K562 (cell line): ENCODE results near the gene PFKL. TPM values are rescaled to one million over a fixed set of nuclear protein-coding genes. Genes with fewer than 3 reads are reported as not detected.

ENCODE experiments used
- ATAC-seq: fragments of 200-7000 bp; cut with Tn5 transposase; 3 replicates; pipeline ENCODE4 v1.9.1; 2020; ENCODE audit warnings: moderate library complexity
- BruUV-seq: library from RNA; stranded (reverse); fragments of 400-500 nt; replicated peaks from 2 replicates; lab custom pipeline; 2021; lab: Mats Ljungman, UMichigan
- CTCF ChIA-PET: fragments of 300-600 bp; formaldehyde crosslinking; extraction: SDS; loops from one replicate; lab custom pipeline; 2021; ENCODE audit warnings: low intra/inter-chr PET ratio; lab: Yijun Ruan, JAX
- POLR2A ChIA-PET: fragments of 300-600, 350-650 bp; sonication (Branson Sonifier 250); formaldehyde crosslinking; extraction: SDS; loops from one replicate; lab custom pipeline; 2021; ENCODE audit warnings: antibody characterized with exemption, inconsistent platforms; lab: Yijun Ruan, JAX
- DNase-seq, 4 experiments: peaks; one replicate each; pipeline versions ENCODE4 v3.0.0 to v3.0.0-alpha.2; 2011 to 2018; ENCODE audit warnings: low spot score in 3 of 4, mixed read lengths in 3 of 4; ENCODE audit errors: extremely low read depth in 1 of 4
- FAIRE-seq: peaks from 2 replicates; lab custom pipeline; 2011; peaks lifted over from hg19 to GRCh38; lab: Jason Lieb, UNC
- H2AFZ ChIP-seq: 2 replicates; pipeline ENCODE4 v1.6.0; 2011; ENCODE audit warnings: low read depth, low read length, control low read depth, inconsistent platforms
- H3K27ac ChIP-seq: fragments of 200-600 bp; 3 replicates; pipeline ENCODE4 v1.8.0; 2011; ENCODE audit warnings: low read depth, mild to moderate bottlenecking, control low read depth, inconsistent platforms, low read length, moderate library complexity, mixed read lengths; ENCODE audit errors: extremely low read depth
- H3K27me3 ChIP-seq, 2 experiments: fragments of 300-600 bp in 1 of 2; 2 replicates in 1 of 2; 3 replicates in 1 of 2; pipeline versions ENCODE4 v1.6.0 to v1.8.0; 2011; ENCODE audit warnings: inconsistent platforms in 2 of 2, low read length in 2 of 2, mild to moderate bottlenecking in 1 of 2, mixed read lengths in 1 of 2, moderate library complexity in 1 of 2; ENCODE audit not compliant: control insufficient read depth in 2 of 2, insufficient read depth in 2 of 2
- H3K36me3 ChIP-seq: fragments of 300-600 bp; 3 replicates; pipeline ENCODE4 v1.8.0; 2011; ENCODE audit warnings: mild to moderate bottlenecking, low read length, inconsistent platforms; ENCODE audit not compliant: control insufficient read depth, insufficient read depth
- H3K4me1 ChIP-seq, 2 experiments: fragments of 200-600 bp in 1 of 2; replicated peaks in 1 of 2; 2 replicates in 1 of 2; 3 replicates in 1 of 2; pipeline versions ENCODE4 v1.5.1 to v1.8.0; 2011; ENCODE audit warnings: inconsistent platforms in 2 of 2, low read length in 2 of 2, mild to moderate bottlenecking in 1 of 2, mixed read lengths in 1 of 2, moderate library complexity in 1 of 2; ENCODE audit not compliant: control insufficient read depth in 2 of 2, insufficient read depth in 2 of 2
- H3K4me2 ChIP-seq: 2 replicates; pipeline ENCODE4 v1.6.1; 2011; ENCODE audit warnings: low read length, control low read depth, inconsistent platforms, mixed read lengths; ENCODE audit not compliant: insufficient read depth
- H3K4me3 ChIP-seq: fragments of 200-600 bp; sonication (generic), shearing (Covaris generic); 2 replicates; pipeline ENCODE4 v1.5.1; 2016; ENCODE audit warnings: control low read depth, inconsistent platforms
- H3K79me2 ChIP-seq: fragments of 200-600 bp; 3 replicates; pipeline ENCODE4 v1.8.0; 2011; ENCODE audit warnings: low read length, inconsistent platforms; ENCODE audit not compliant: control insufficient read depth, insufficient read depth
- H3K9ac ChIP-seq, 2 experiments: 2 replicates each; pipeline versions ENCODE4 v1.6.0 to v1.6.1; 2011; ENCODE audit warnings: low read depth in 2 of 2, low read length in 2 of 2, control low read depth in 1 of 2, inconsistent platforms in 1 of 2, mild to moderate bottlenecking in 1 of 2, mixed read lengths in 1 of 2; ENCODE audit not compliant: insufficient read depth in 1 of 2
- H3K9me1 ChIP-seq: one replicate; pipeline ENCODE4 v1.6.0; 2011; ENCODE audit warnings: inconsistent platforms, mild to moderate bottlenecking, low read length, moderate library complexity; ENCODE audit not compliant: control insufficient read depth, insufficient read depth
- H3K9me3 ChIP-seq: replicated peaks from 2 replicates; pipeline ENCODE4 v1.5.1; 2011; ENCODE audit warnings: low read depth, low read length, inconsistent platforms; ENCODE audit not compliant: control insufficient read depth, insufficient read depth
- H4K20me1 ChIP-seq: replicated peaks from 2 replicates; pipeline ENCODE4 v1.6.1; 2011; ENCODE audit warnings: low read length, inconsistent platforms, mixed read lengths; ENCODE audit not compliant: control insufficient read depth, insufficient read depth
- ARNT ChIP-seq, 2 experiments: fragments of 450-650 bp; IDR thresholded peaks; 2 replicates each; pipeline ENCODE4 v1.6.1; 2016; ENCODE audit warnings: mild to moderate bottlenecking in 1 of 2
- BCLAF1 ChIP-seq, 2 experiments: fragments of 450-650 bp in 1 of 2; IDR thresholded peaks; 2 replicates each; pipeline ENCODE4 v1.6.1; 2011 to 2017; ENCODE audit warnings: low read depth in 2 of 2, antibody characterized with exemption in 1 of 2, borderline replicate concordance in 1 of 2, low read length in 1 of 2, mild to moderate bottlenecking in 1 of 2, mixed read lengths in 1 of 2; ENCODE audit not compliant: control insufficient read depth in 1 of 2
- BMI1 ChIP-seq: fragments of 150-350 bp; IDR thresholded peaks from 2 replicates; pipeline ENCODE4 v1.6.1; 2014; ENCODE audit warnings: low read length
- CAMTA2 ChIP-seq: fragments of 250-450 bp; sonication (Bioruptor Pico); conservative IDR thresholded peaks from 2 replicates; pipeline ENCODE4 v1.5.1; 2022
- DDX20 ChIP-seq: fragments of 450-650 bp; IDR thresholded peaks from 2 replicates; pipeline ENCODE4 v1.6.1; 2016; ENCODE audit warnings: missing genetic modification characterization, low read depth, mild to moderate bottlenecking, missing compliant biosample characterization, moderate library complexity
- EHMT2 ChIP-seq: fragments of 450-650 bp; IDR thresholded peaks from 2 replicates; pipeline ENCODE4 v1.6.1; 2018; ENCODE audit warnings: antibody characterized with exemption
- FIP1L1 ChIP-seq: fragments of 200-400 bp; formaldehyde crosslinking; IDR thresholded peaks from 2 replicates; pipeline ENCODE4 v1.6.1; 2018; ENCODE audit warnings: mild to moderate bottlenecking, low read depth, low read length; ENCODE audit not compliant: poor library complexity, severe bottlenecking
- FOXK2 ChIP-seq, 2 experiments: fragments of 450-650 bp; IDR thresholded peaks in 1 of 2; conservative IDR thresholded peaks in 1 of 2; 2 replicates each; pipeline ENCODE4 v1.6.1; 2016; ENCODE audit warnings: low read depth in 2 of 2, mild to moderate bottlenecking in 1 of 2
- NR3C1 ChIP-seq: sonication (generic); formaldehyde crosslinking; IDR thresholded peaks from 2 replicates; pipeline ENCODE4 v1.8.1; 2022; ENCODE audit warnings: missing genetic modification reagents
- SAFB ChIP-seq: fragments of 200-400 bp; formaldehyde crosslinking; IDR thresholded peaks from 2 replicates; pipeline ENCODE4 v1.6.1; 2017; ENCODE audit warnings: low read depth, low read length, borderline replicate concordance
- SPI1 ChIP-seq: IDR thresholded peaks from 2 replicates; pipeline ENCODE4 v1.6.1; 2011; ENCODE audit warnings: low read depth, low read length, control low read depth, borderline replicate concordance
- TARDBP ChIP-seq: fragments of 450-650 bp; IDR thresholded peaks from 2 replicates; pipeline ENCODE4 v1.6.1; 2016
- ZBTB17 ChIP-seq: fragments of 450-650 bp; formaldehyde crosslinking; IDR thresholded peaks from 2 replicates; pipeline ENCODE4 v1.4.0; 2020; ENCODE audit warnings: mild to moderate bottlenecking
- ZNF12 ChIP-seq: sonication (generic); formaldehyde crosslinking; IDR thresholded peaks from 2 replicates; pipeline ENCODE4 v1.4.0; 2020; ENCODE audit warnings: mild to moderate bottlenecking, missing genetic modification reagents
- WGBS: fragments of 100-300 bp; shearing (Covaris generic); methylation state at CpG from one replicate; pipeline ENCODE4 v1.1.6; 2016; ENCODE audit warnings: low coverage, mixed read lengths; ENCODE audit not compliant: insufficient coverage; ENCODE audit errors: missing lambda C conversion rate; 5-methylcytosine and 5-hydroxymethylcytosine counted together
- in situ Hi-C: fragments of 300-500 bp; cut with MboI; formaldehyde crosslinking; loops from 4 replicates; pipeline ENCODE4 v1.15.0; 2018; ENCODE audit warnings: inconsistent platforms, mixed read lengths
- intact Hi-C: fragments of 100-400 bp; cut with micrococcal nuclease; formaldehyde crosslinking; loops from 2 replicates; pipeline ENCODE4 v1.14.2; 2022
- polyA plus RNA-seq, 8 experiments: library from polyadenylated mRNA; depleted of rRNA in 4 of 8; stranded (reverse) in 5 of 8; unstranded in 3 of 8; fragments of >200 nt; fragmentation: Nextera tagmentation in 2 of 8; fragmentation: Illumina TruSeq in 1 of 8; extraction: Ambion mirVana in 2 of 8; extraction: Trizol in 1 of 8; gene quantifications; 2 replicates each; pipeline versions ENCODE4 v1.2.1 to v1.2.3, GENCODE V29; 2011 to 2014; ENCODE audit warnings: inconsistent platforms in 1 of 8, missing spikeins in 1 of 8
- total RNA-seq, 7 experiments: library from RNA; depleted of rRNA in 6 of 7; stranded (reverse); fragments of >200 nt in 6 of 7; fragmentation: Illumina TruSeq in 2 of 7; extraction: Trizol in 2 of 7; gene quantifications; 2 replicates each; pipeline versions ENCODE4 v1.2.1 to v1.2.3, GENCODE V29; 2011 to 2021; ENCODE audit warnings: low replicate concordance in 1 of 7

PFKL gene
- total and polyA plus RNA-seq, 9 of the 15 experiments (the other 6 are each of a cell fraction or from before 2014, with no cell fraction given), result 1.1 to 124 (median 45.6) TPM

- no peaks in the 10 kb centered on the region for H3K9me1 ChIP-seq
- POLR2A ChIA-PET, result no interaction called here
- in situ Hi-C loops, result no loop called here
- CTCF ChIA-PET, result no interaction called here
- TF ChIP-seq SPI1, result peak; percentile 68; the same call in 1 of the 2 replicates
- TF ChIP-seq ARNT (IDR thresholded peaks at IDR 0.05), result no peak
- peak; percentile 90 for TF ChIP-seq ZNF12 (CRISPR knock-in tag)
- ATAC-seq, result no peak
- H3K9me3 ChIP-seq, result no peaks in the 10 kb centered on the region
- H3K4me2 ChIP-seq, result no peak overlapping the region
- no peak overlapping the region for H2AFZ ChIP-seq
- no peak for FAIRE-seq
- H3K9ac ChIP-seq, result no peak overlapping the region
- 2% methylated on average over 10 of the region's 10 CpGs for WGBS
- no peak for DNase-seq
- H3K4me3 ChIP-seq, result no peak overlapping the region
- H3K79me2 ChIP-seq, result no peaks in the 10 kb centered on the region
- H3K27me3 ChIP-seq, result peaks cover 80 to 93% of the 10 kb centered on the region in 2 experiments
- no peak overlapping the region for H3K27ac ChIP-seq
- BruUV-seq, result no TSS peak
- intact Hi-C loops, result no loop called here
- peaks cover 7% of the 10 kb centered on the region; the same call in 1 of the 2 replicates for H4K20me1 ChIP-seq
- H3K4me1 ChIP-seq, result peaks cover 0 to 7% of the 10 kb centered on the region in 2 experiments; a peak in 3 of 5 replicates
- no peaks in the 10 kb centered on the region for H3K36me3 ChIP-seq
Measured at GRCh38 chr21:44375281-44375651, 75.4 kb downstream of the PFKL start.

GRCh38 chr21:44375761-44376241 is 75.9 kb downstream of the PFKL start:
- no peaks in the 10 kb centered on the region for H3K9me3 ChIP-seq
- H3K4me3 ChIP-seq, result no peak overlapping the region
- H3K79me2 ChIP-seq, result no peaks in the 10 kb centered on the region
- H3K27me3 ChIP-seq, result peaks cover 79 to 93% of the 10 kb centered on the region in 2 experiments
- FAIRE-seq, result no peak
- H3K9me1 ChIP-seq, result no peaks in the 10 kb centered on the region
- in situ Hi-C loops, result no loop called here
- no peak overlapping the region for H3K9ac ChIP-seq
- no peak overlapping the region for H3K4me2 ChIP-seq
- intact Hi-C loops, result no loop called here
- H2AFZ ChIP-seq, result no peak overlapping the region
- peaks cover 7% of the 10 kb centered on the region; the same call in 1 of the 2 replicates for H4K20me1 ChIP-seq
- H3K27ac ChIP-seq, result no peak overlapping the region
- ChIA-PET POLR2A (interaction anchor here (0.6 kb wide), 1 partner anchor 44 kb away, joined by 3 read pairs; no protein-coding TSS in a partner anchor), CTCF (no interaction called here)
- no peak for DNase-seq
- no peaks in the 10 kb centered on the region for H3K36me3 ChIP-seq
- peaks cover 0 to 5% of the 10 kb centered on the region in 2 experiments; a peak in 1 of 5 replicates for H3K4me1 ChIP-seq
- no peak for ATAC-seq
- no TSS peak for BruUV-seq
- under 1% methylated on average over 19 of the region's 19 CpGs for WGBS
- TF ChIP-seq CAMTA2 (CRISPR knock-in tag) (no peak), EHMT2 (no peak), BCLAF1 (IDR thresholded peaks at IDR 0.05; ENCODE audit: borderline replicate concordance in 1 of 2, control insufficient read depth in 1 of 2, low read depth in 2 of 2, low read length in 1 of 2) (no peak), ZBTB17 (CRISPR knock-in tag) (no peak), BMI1 (no peak), TARDBP (no peak), FOXK2 (conservative IDR thresholded peaks at IDR 0.05 in 1 of 2, IDR thresholded peaks at IDR 0.05 in 1 of 2; ENCODE audit: low read depth in 2 of 2) (no peak), NR3C1 (no peak), FIP1L1 (no peak), SAFB (no peak), DDX20 (no peak)
